NCI-H524 treated with DMSO at 0.1 percent for 48 hours (cell line): ENCODE data around the gene AXIN1.

Experiments
- DNase-seq: peaks from one replicate; lab custom pipeline; 2025; lab: John Stamatoyannopoulos, UW

Gene AXIN1

DNA sequence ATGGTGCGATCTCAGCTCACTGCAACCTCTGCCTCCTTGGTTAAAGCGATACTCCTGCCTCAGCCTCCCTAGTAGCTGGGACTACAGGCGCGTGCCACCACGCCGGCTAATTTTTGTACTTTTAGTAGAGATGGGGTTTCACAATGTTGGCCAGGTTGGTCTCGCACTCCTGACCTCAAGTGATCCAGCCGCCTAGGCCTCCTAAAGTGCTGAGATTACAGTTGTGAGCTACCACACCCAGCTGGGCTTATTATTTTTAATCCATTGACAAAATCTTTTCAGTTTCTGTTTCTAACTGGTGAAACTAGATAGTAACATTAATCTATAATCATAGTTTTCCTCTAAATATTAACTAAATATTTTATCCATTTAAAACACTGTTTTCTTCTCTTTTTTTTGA lies 112.0 kb downstream of the AXIN1 start:
- no peak for DNase-seq

DNA sequence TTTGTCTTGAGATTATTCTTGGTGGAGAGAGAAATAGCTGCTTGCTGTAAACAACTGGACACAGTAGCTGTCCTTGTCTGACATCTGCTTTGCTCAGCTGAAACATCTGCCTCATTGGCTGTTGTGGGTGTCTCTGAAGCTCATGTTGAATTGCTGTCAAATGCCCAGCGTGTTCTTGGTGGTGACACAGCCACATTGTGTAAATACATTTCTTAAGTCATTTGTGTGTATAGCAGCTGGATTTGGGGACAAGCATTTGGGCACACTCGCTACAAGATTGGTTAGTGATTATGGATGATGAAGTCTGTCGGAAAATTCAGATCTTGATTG lies 112.6 kb downstream of the AXIN1 start:
- no peak for DNase-seq
